ENCODE data around the gene SLC25A21. TPM values are rescaled to one million over a fixed set of nuclear protein-coding genes. Genes with fewer than 3 reads are reported as not detected.
"Not testable (repeated sequence)": the region's sequence is repeated elsewhere in the genome, so short reads cannot be mapped to it uniquely, and the experiment has no call there.

The SLC25A21 gene
- total RNA-seq, 1 donor from 2014 or later, result 0.56 TPM

- no peak overlapping the region for H3K27ac Mint-ChIP-seq (ENCODE audit: unreplicated experiment)
- peaks cover 20% of the 10 kb centered on the region for H3K27me3 Mint-ChIP-seq (ENCODE audit: unreplicated experiment)
- H3K36me3 Mint-ChIP-seq (ENCODE audit: unreplicated experiment), result no peaks in the 10 kb centered on the region
Observed at GRCh38 chr14:36818246-36818645, 354.2 kb downstream of the SLC25A21 start.

GRCh38 chr14:36817071-36817930, 355.1 kb downstream of the SLC25A21 start:
- no peaks in the 10 kb centered on the region for H3K9me3 Mint-ChIP-seq (ENCODE audit: unreplicated experiment)
- no peak overlapping the region for H3K27ac Mint-ChIP-seq (ENCODE audit: unreplicated experiment)
- H3K27me3 Mint-ChIP-seq (ENCODE audit: unreplicated experiment), result peaks cover 23% of the 10 kb centered on the region
- no peak overlapping the region for H3K4me3 Mint-ChIP-seq (ENCODE audit: unreplicated experiment)
- no peak for DNase-seq (ENCODE audit: extremely low spot score, unreplicated experiment)
- no peaks in the 10 kb centered on the region for H3K4me1 Mint-ChIP-seq (ENCODE audit: unreplicated experiment)
- no peak for TF ChIP-seq CTCF (IDR thresholded peaks at IDR 0.05)
- no peaks in the 10 kb centered on the region for H3K36me3 Mint-ChIP-seq (ENCODE audit: unreplicated experiment)

More at GRCh38 chr14:36818246-36818645, 354.2 kb downstream of the SLC25A21 start:
- Mint-ChIP-seq H3K4me3 (ENCODE audit: unreplicated experiment) (no peak overlapping the region), H3K4me1 (ENCODE audit: unreplicated experiment) (no peaks in the 10 kb centered on the region), H3K9me3 (ENCODE audit: unreplicated experiment) (no peaks in the 10 kb centered on the region)
- DNase-seq (ENCODE audit: extremely low spot score, unreplicated experiment), result no peak
- no peak for TF ChIP-seq CTCF (IDR thresholded peaks at IDR 0.05)

- Mint-ChIP-seq H3K27me3 (ENCODE audit: unreplicated experiment) (peaks cover 26% of the 10 kb centered on the region), H3K4me1 (ENCODE audit: unreplicated experiment) (no peaks in the 10 kb centered on the region), H3K27ac (ENCODE audit: unreplicated experiment) (no peak overlapping the region), H3K36me3 (ENCODE audit: unreplicated experiment) (no peaks in the 10 kb centered on the region), H3K4me3 (ENCODE audit: unreplicated experiment) (no peak overlapping the region), H3K9me3 (ENCODE audit: unreplicated experiment) (no peaks in the 10 kb centered on the region)
- DNase-seq (ENCODE audit: extremely low spot score, unreplicated experiment), result no peak
- no peak for TF ChIP-seq CTCF (IDR thresholded peaks at IDR 0.05)
Observed at GRCh38 chr14:36816481-36816880, 355.9 kb downstream of the SLC25A21 start.

- not testable (repeated sequence) for H3K36me3 Mint-ChIP-seq (ENCODE audit: unreplicated experiment); H3K4me1 Mint-ChIP-seq (ENCODE audit: unreplicated experiment); H3K4me3 Mint-ChIP-seq (ENCODE audit: unreplicated experiment); H3K27ac Mint-ChIP-seq (ENCODE audit: unreplicated experiment); H3K9me3 Mint-ChIP-seq (ENCODE audit: unreplicated experiment); DNase-seq (ENCODE audit: extremely low spot score, unreplicated experiment)
- peaks cover 38% of the 10 kb centered on the region for H3K27me3 Mint-ChIP-seq (ENCODE audit: unreplicated experiment)
Observed at GRCh38 chr14:36814783-36815182, 357.6 kb downstream of the SLC25A21 start.

GRCh38 chr14:36810209-36810608, 362.2 kb downstream of the SLC25A21 start:
- no peaks in the 10 kb centered on the region for H3K4me1 Mint-ChIP-seq (ENCODE audit: unreplicated experiment)
- no peaks in the 10 kb centered on the region for H3K9me3 Mint-ChIP-seq (ENCODE audit: unreplicated experiment)
- TF ChIP-seq CTCF (IDR thresholded peaks at IDR 0.05), result no peak
- no peak overlapping the region for H3K4me3 Mint-ChIP-seq (ENCODE audit: unreplicated experiment)
- H3K36me3 Mint-ChIP-seq (ENCODE audit: unreplicated experiment), result no peaks in the 10 kb centered on the region
- H3K27ac Mint-ChIP-seq (ENCODE audit: unreplicated experiment), result no peak overlapping the region
- H3K27me3 Mint-ChIP-seq (ENCODE audit: unreplicated experiment), result peaks cover 52% of the 10 kb centered on the region
- no peak for DNase-seq (ENCODE audit: extremely low spot score, unreplicated experiment)
